Tongue (tissue), 2 donors: ENCODE data around the gene NUMA1. TPM values are rescaled to one million over a fixed set of nuclear protein-coding genes. Genes with fewer than 3 reads are reported as not detected.

Experiments
- DNase-seq: peaks from one replicate; pipeline ENCODE4 v3.0.0-alpha.2; 2015
- total RNA-seq: library from RNA; depleted of rRNA; stranded (reverse); fragments of >200 nt; gene quantifications from one replicate; pipeline ENCODE4 v1.2.3, GENCODE V29; 2014

NUMA1 gene
- total RNA-seq, 1 donor from 2014 or later, result 260 TPM

- DNase-seq, result no peak
Observed at GRCh38 chr11:72100462-72100861, 20.1 kb upstream of the NUMA1 start.

- no peak for DNase-seq
Observed at GRCh38 chr11:72100009-72100408, 19.7 kb upstream of the NUMA1 start.

- no peak for DNase-seq
Observed at GRCh38 chr11:72098741-72099140, 18.4 kb upstream of the NUMA1 start.

- DNase-seq, result peak; percentile 78
Observed at GRCh38 chr11:72091292-72091691, 10.9 kb upstream of the NUMA1 start.

- DNase-seq, result no peak
Observed at GRCh38 chr11:72088076-72088808, 7.9 kb upstream of the NUMA1 start.

GRCh38 chr11:72085621-72086351 is 5.4 kb upstream of the NUMA1 start:
- peak; percentile 45 for DNase-seq

GRCh38 chr11:72084965-72085364 is 4.6 kb upstream of the NUMA1 start:
- no peak for DNase-seq

GRCh38 chr11:72084076-72084475 is 3.7 kb upstream of the NUMA1 start:
- DNase-seq, result no peak

GRCh38 chr11:72083414-72083813 is 3.1 kb upstream of the NUMA1 start:
- DNase-seq, result no peak

- DNase-seq, result no peak
Observed at GRCh38 chr11:72081821-72082453, 1.6 kb upstream of the NUMA1 start.

- no peak for DNase-seq
Observed at GRCh38 chr11:72081184-72081644, 872 bp upstream of the NUMA1 start.

GRCh38 chr11:72079819-72080325 is 470 bp downstream of the NUMA1 start:
- peak; percentile 45 for DNase-seq

- DNase-seq, result no peak
Observed at GRCh38 chr11:72078477-72078876, 1.9 kb downstream of the NUMA1 start.

GRCh38 chr11:72075756-72076155 is 4.6 kb downstream of the NUMA1 start:
- no peak for DNase-seq

GRCh38 chr11:72075109-72075508 is 5.2 kb downstream of the NUMA1 start:
- no peak for DNase-seq

- no peak for DNase-seq
Observed at GRCh38 chr11:72072348-72072747, 8.0 kb downstream of the NUMA1 start.

GRCh38 chr11:72070491-72070890 is 9.9 kb downstream of the NUMA1 start:
- no peak for DNase-seq

- DNase-seq, result no peak
Observed at GRCh38 chr11:72069787-72070251, 10.5 kb downstream of the NUMA1 start.

GRCh38 chr11:72069200-72069599 is 11.1 kb downstream of the NUMA1 start:
- DNase-seq, result no peak

- DNase-seq, result no peak
Observed at GRCh38 chr11:72067676-72068075, 12.7 kb downstream of the NUMA1 start.

GRCh38 chr11:72067266-72067665 is 13.1 kb downstream of the NUMA1 start:
- DNase-seq, result no peak

GRCh38 chr11:72066855-72067254 is 13.5 kb downstream of the NUMA1 start:
- no peak for DNase-seq
